Brain microvascular endothelial cell (primary cell): Measurements from ENCODE around the gene CPXM2.

Experiments
- DNase-seq: peaks from one replicate; pipeline ENCODE4 v3.0.0-alpha.2; 2020
- H3K27ac ChIP-seq: fragments of 250-450 bp; sonication (Bioruptor Pico); 2 replicates; pipeline ENCODE4 v1.5.1; 2020; ENCODE audit warnings: mild to moderate bottlenecking, moderate library complexity
- H3K27me3 ChIP-seq: fragments of 250-450 bp; sonication (Bioruptor Pico); replicated peaks from 2 replicates; pipeline ENCODE4 v1.5.1; 2020; ENCODE audit warnings: mild to moderate bottlenecking
- H3K36me3 ChIP-seq: fragments of 250-450 bp; sonication (Bioruptor Pico); replicated peaks from 2 replicates; pipeline ENCODE4 v1.5.1; 2020; ENCODE audit warnings: mild to moderate bottlenecking
- H3K4me3 ChIP-seq: 2 replicates; pipeline ENCODE4 v1.5.1; 2011; ENCODE audit warnings: low read depth, mild to moderate bottlenecking, control low read depth, low read length, moderate library complexity
- CTCF ChIP-seq: IDR thresholded peaks from 2 replicates; pipeline ENCODE4 v1.5.1; 2011; ENCODE audit warnings: low read depth, mild to moderate bottlenecking, moderate library complexity, low read length, control low read depth, inconsistent platforms; ENCODE audit errors: missing control alignments
- in situ Hi-C: cut with HindIII; loops from 2 replicates; pipeline ENCODE4 v1.10.0; 2017; ENCODE audit warnings: low sequenced_read_pairs, low pct_ligation_motif_present

CPXM2 gene

GRCh38 chr10:123757853-123758252, 133.8 kb downstream of the CPXM2 start:
- no peak overlapping the region for H3K27ac ChIP-seq
- in situ Hi-C loops = no loop called here
- no peaks in the 10 kb centered on the region for H3K27me3 ChIP-seq
- TF ChIP-seq CTCF = no peak
- no peaks in the 10 kb centered on the region for H3K36me3 ChIP-seq
- DNase-seq = no peak
- H3K4me3 ChIP-seq = no peak overlapping the region

GRCh38 chr10:123755061-123755460, 136.5 kb downstream of the CPXM2 start:
- H3K27ac ChIP-seq = no peak overlapping the region
- no peaks in the 10 kb centered on the region for H3K36me3 ChIP-seq
- TF ChIP-seq CTCF = no peak
- DNase-seq = no peak
- in situ Hi-C loops = no loop called here
- H3K4me3 ChIP-seq = no peak overlapping the region
- no peaks in the 10 kb centered on the region for H3K27me3 ChIP-seq

- no peaks in the 10 kb centered on the region for H3K36me3 ChIP-seq
- no peak overlapping the region for H3K27ac ChIP-seq
- H3K4me3 ChIP-seq = no peak overlapping the region
- in situ Hi-C loops = no loop called here
- TF ChIP-seq CTCF = no peak
- no peaks in the 10 kb centered on the region for H3K27me3 ChIP-seq
- no peak for DNase-seq
These were observed 137.5 kb downstream of the CPXM2 start for GRCh38 chr10:123754123-123754522.

- no peak for TF ChIP-seq CTCF
- no peaks in the 10 kb centered on the region for H3K27me3 ChIP-seq
- H3K36me3 ChIP-seq = no peaks in the 10 kb centered on the region
- no peak overlapping the region for H3K27ac ChIP-seq
- no peak for DNase-seq
- H3K4me3 ChIP-seq = no peak overlapping the region
- in situ Hi-C loops = no loop called here
These were observed 140.1 kb downstream of the CPXM2 start for GRCh38 chr10:123751342-123752134.

GRCh38 chr10:123750901-123751300, 140.7 kb downstream of the CPXM2 start:
- H3K4me3 ChIP-seq = no peak overlapping the region
- H3K36me3 ChIP-seq = no peaks in the 10 kb centered on the region
- in situ Hi-C loops = no loop called here
- no peaks in the 10 kb centered on the region for H3K27me3 ChIP-seq
- DNase-seq = no peak
- H3K27ac ChIP-seq = no peak overlapping the region
- no peak for TF ChIP-seq CTCF

- Histone ChIP-seq H3K4me3 (no peak overlapping the region), H3K27ac (no peak overlapping the region), H3K27me3 (no peaks in the 10 kb centered on the region), H3K36me3 (no peaks in the 10 kb centered on the region)
- DNase-seq = no peak
- TF ChIP-seq CTCF = no peak
- in situ Hi-C loops = no loop called here
These were observed 142.9 kb downstream of the CPXM2 start for GRCh38 chr10:123748711-123749110.
